C1 segment of cervical spinal cord (tissue), 14 donors: ENCODE measurements around the gene DYRK1A.

ENCODE experiments used
- DNase-seq, 14 donors: peaks; one replicate each; lab custom pipeline; 2025; lab: John Stamatoyannopoulos, UW

Gene DYRK1A

DNA sequence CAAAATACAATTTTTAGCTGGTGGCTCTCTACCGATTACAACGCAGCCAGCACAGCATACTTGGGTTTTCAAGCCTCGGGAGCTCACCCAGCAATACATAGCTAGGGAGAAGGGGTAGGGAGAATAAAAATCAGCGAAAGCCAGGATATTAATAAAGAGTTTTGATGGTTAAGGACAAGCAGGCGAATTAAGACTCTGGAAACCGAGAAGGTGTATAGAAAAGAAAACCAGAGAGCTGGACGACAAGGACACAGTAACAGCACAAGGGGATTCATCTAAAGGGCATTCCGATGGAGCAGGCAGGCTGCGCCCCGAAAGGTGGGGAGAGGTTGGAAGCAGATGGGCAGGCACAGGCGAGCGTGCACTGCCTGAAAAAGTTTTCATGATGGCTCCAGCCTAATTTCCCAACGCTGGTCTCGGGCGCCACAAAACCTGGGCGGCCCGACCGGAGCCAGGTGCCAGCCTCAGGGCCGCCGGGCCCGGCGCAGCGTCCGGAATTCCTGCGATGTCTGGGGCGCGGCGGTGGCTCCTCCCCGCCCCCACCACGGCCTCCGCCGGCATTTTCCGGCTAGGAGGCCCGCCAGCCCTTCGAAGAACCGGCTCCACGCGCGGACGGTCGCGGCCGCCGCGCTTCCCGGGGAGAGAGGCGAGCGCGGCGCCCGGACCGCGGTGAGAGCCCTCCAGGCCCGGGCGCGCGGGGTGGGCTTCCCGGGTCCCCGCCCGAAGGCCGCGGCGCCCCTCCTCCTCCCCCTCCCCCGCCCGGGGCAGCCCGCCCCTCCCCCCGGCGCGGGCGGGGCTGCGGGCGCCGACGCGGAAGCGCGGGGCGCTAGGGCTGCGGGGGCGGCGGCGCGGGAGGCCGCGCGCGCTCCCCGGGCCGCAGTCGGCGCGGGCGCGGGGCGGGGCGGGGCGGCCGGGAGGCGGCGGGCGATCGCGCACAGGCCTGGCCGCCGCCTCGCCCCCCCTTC lies 774 bp upstream of the DYRK1A start:
- DNase-seq = peak in 13 of 14 donors; percentile 16 to 85 (median 68)

DNA sequence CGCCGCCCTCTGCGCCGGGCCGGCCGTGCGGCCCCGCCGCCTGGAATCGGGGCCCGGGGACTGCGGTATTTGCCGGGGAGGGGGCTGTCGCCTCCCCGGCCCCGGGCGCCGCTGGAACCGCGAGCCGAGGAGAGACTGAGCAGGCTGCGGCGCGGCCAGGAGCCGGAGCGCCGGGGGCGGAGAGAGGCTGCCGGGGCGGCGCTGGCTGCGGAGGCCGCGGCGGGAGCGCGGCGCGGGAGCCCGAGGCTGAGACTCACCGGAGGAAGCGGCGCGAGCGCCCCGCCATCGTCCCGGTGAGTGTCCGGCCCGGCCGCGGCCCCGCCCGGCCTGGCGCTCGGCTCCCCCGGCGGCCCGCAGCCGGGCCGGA lies 746 bp downstream of the DYRK1A start:
- peak in 2 of 14 donors; percentile 47 to 59 for DNase-seq

DNA sequence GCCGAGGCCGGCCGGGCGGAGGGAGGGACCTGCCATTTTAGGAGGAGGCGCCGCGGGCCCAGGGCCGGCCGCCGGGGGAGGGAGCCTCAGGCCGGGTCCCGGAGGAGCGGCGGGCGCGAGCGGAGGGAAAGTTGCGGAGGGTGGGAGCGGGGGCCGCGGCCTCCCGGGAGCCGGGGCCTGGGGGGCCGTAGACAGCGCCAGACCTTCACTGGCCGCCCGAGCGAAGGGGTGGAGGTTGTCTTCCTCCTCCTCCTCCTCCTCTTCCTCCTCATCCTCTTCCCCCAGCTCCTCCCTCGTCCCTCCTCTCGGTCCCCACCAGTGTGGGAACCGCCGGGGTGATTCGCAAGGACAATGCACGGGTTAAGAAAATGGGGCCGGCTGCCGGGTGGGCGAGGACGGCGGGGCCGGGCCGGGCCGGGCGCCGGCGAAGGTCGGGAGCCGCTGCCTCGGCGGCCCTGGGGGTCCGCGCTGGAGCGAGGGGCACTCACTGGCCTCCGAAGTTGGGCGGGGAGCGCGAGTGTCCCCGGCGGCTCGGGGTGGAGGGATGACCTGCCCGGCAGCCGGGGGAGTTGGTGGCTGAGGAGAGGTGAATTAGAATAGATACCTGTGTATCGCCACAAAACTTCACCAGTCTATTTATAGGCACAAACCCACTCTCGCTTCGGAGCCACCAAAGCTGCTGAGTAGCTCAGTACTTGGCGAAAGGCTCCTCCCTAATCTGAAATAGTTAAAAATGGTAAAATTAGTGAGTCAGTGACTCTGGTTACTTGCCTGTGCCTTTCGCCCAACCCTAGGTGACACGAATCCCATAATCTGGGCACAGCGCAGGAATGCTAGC lies 1.3 kb downstream of the DYRK1A start:
- DNase-seq = peak in 7 of 14 donors; percentile 14 to 59 (median 27)

GRCh38 chr21:37368541-37369279 lies 2.1 kb downstream of the DYRK1A start:
- no peak for DNase-seq

GRCh38 chr21:37369307-37369854 lies 2.8 kb downstream of the DYRK1A start:
- DNase-seq = no peak

DNA sequence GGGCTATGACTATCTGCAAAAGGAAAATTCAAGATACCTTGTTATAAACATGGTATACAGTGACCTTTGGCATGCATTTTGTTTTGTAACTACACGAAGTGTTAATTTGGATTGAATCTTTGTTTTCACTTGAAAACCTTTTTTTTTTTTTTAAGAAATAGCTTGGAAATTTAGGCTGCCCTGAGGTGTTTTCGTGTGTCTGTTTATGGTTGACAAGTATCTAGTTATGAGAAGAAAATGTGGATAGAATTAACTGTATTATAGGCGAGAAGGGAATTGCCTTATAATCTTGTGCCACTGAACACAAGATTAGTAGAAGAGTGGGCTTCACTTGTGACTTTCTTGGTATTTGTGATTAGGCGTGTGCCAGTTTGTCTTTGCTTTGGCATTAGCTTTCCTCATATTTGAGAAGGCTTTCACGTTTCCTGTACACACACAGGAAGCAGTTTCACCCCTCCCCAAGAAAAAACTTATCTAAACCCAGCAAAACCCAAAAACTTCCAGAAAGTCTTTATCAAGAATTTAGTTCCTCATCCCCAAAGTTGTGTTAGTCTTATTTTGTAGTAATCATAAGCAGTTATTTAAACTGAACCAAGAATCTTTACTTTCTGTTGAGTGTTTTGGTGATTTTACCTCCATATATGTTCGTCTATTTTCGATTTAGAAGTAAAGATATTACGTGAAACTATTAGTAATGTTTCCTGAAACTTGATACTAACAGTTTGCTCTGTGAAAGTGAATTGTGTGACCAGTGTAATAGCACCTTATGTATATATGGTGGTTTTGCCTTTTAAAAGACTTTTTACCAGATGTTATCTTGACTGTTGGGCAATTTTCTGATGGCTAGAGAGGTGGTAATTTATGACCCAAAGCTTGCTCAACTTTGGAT lies 3.8 kb downstream of the DYRK1A start:
- no peak for DNase-seq

DNA sequence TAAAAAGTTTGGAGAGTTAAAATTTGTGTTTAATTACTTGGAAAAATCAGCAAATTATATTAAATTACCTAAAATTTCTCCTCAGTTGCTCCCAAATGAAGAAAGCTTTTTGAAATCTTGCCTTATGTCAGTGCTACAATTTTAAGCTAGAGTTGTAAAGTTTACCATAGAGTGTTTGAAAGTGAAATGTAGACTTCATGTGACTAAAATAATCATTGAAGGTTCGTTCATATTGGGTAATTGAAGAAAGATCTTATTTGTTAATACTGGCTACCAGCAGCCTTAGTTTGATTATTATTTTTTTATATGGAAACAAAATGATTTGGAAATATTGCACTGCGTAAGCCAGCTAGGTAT lies 4.4 kb downstream of the DYRK1A start:
- DNase-seq = no peak

GRCh38 chr21:37372127-37372731 lies 5.7 kb downstream of the DYRK1A start:
- DNase-seq = no peak

- no peak for DNase-seq
Observed at GRCh38 chr21:37372951-37373350, 6.4 kb downstream of the DYRK1A start.

- DNase-seq = no peak
Observed at GRCh38 chr21:37373539-37373938, 7.0 kb downstream of the DYRK1A start.

DNA sequence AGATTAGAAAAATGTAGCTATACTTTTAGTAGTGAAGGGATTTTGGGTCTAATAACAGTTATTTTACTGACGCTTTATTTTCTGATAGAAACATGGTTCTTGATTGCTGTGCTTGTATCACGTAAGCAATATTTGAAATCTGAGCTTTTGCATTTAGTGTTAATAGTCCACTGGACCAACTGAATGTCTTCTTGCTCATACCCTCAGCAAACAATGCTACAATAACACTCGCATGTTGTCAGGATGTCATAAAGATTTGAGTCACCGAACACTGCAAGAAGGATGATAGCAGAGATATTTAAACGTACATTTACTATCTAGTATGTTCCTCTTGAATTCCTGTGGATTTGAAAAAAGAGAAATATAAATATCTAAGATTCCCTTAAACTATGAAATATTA lies 7.5 kb downstream of the DYRK1A start:
- DNase-seq = no peak

DNA sequence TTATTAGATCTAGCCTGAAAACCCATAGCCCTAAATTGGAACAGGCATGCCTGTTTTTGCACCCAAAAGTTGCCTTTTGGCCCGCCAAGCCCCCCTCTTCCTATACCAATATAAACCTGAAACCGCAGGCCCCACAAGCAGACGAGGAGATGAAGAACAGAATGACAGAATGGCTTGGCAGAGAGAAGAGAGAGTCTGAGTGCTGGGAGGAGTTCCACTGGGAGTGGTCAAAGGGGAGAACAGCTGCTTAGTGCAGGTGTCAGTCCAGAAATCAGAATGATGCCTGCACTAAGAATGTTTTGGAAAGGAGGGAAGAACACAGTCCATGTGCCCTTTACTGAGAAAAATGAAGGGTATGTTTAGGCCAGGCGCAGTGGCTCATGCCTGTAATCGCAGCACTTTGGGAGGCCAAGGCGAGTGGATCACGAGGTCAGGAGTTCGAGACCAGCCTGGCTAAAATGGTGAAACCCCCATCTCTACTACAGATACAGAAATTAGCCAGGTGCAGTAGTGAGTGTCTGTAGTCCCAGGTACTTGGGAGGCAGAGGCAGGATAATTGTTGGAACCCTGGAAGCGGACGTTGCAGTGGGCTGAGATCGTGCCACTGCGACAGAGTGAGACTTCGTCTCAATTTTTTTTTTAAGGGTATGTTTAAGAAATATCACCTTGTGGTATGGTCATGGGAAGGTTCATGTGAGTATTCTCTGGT lies 9.4 kb downstream of the DYRK1A start:
- no peak for DNase-seq

- DNase-seq = no peak
Observed at GRCh38 chr21:37378700-37379139, 12.1 kb downstream of the DYRK1A start.

DNA sequence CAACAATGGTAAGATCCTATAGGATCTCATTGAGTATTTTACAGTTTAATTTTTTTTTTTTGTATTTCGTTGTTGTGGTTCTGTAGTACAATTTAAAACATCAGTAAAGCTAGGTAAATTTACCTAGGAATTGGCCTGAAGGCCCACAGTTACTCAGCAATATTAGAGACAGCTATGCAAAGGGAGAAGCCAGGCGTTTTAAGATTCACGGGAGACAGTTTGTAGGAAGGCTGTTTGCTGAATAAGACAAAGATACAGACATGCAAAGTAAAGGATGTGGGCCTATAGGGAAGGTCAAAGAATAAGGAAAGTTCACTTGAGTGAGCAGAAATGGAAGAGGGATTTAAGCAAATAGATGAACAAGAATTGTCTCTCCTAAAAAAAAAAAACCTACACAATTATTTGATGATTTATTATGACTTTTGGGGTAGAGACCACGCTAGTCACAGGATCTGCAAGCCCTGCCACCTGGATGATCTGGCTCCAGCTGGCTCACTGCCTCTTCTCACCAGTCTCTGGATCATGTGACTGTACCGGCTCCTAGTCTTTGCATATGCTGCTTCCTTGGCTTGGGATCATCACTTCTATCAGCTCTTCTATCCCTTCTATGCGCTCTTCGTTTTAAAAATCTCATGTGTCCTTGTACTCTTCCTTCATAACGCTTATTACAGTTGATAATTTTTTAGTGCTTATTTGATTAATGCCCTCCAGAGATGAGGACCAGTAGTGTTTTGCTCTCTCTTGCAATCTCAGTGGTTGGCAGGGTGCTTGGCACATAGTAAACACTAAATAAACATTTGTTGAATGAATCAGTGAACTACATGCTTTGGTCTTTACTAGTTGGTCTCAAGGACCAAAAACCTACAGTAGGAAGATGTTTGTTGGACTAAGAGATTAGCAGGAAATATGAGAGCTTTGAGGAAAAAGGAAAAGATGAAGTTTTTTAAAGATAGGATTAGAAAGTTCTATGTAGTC lies 14.1 kb downstream of the DYRK1A start:
- DNase-seq = peak in 2 of 14 donors; percentile 10 to 83

- DNase-seq = no peak
Observed at GRCh38 chr21:37381883-37382585, 15.5 kb downstream of the DYRK1A start.

GRCh38 chr21:37383086-37383485 lies 16.5 kb downstream of the DYRK1A start:
- DNase-seq = no peak

DNA sequence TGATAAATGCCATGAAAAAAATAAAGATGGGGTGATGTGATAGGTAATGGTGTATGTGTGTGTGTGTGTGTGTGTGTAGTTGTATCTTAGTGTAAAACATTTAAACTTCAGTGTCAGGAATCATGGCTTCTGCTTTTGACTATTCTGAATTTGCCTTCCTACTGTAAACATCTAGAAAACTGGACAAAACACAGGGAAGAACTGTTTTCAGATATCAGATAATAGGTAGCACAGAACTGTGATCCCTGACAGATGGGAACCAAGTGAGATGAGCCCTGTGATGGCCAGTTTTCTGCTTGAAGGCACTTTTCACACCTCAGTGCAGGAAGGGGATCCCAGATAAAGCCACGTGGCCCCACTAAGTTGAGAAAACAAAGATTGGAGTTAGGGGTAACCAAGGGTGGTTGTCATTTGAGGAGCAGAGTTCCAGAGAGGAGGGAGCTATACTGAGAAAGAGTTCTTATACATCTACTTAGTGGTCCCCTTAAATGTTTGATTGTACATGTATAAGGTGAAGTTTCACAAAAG lies 17.3 kb downstream of the DYRK1A start:
- no peak for DNase-seq
